ENCODE measurements around the gene OSBPL5.

DNA sequence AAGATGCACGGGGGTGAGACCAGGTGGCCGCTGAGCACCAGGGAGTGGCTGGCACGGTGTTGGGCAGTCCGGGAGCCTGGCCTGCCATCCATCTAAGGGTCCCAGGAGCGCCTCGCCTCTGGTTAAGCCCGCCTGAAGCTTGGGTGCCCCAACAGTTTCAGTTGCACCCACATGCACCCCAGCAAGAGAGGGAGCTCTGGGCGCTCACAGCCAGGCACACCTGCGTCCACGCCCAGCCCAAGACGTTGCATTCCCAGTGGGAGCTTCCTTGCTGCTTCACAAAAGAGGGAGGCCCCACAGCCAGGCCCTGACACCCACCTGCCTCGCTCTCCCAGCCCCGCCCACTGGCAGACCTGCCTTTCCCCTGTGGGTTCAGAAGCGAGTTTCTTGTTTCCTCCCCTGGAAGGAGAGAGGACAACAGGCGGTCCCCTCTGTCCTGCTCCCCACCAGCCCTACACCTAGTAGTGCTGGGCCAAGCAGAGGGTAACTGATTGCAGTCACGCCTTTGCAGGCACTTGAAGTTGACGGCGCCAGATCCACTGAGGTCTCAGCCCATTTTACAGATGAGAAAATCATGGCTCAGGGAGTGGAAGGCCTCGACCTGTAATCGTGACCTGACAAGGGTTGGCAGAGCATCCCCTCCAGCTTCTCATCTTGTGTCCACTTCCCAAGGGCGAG, 35.4 kb downstream of the OSBPL5 start:
- TF ChIP-seq POLR2AphosphoS5 (IDR thresholded peaks at IDR 0.05; ENCODE audit: low read depth, low read length) (no peak), TAF1 (IDR thresholded peaks at IDR 0.05; ENCODE audit: borderline replicate concordance, insufficient read depth, low read length) (no peak), REST (IDR thresholded peaks at IDR 0.05; ENCODE audit: insufficient read depth in 1 of 2, low read depth in 2 of 2, low read length in 2 of 2) (no peak), SIN3A (IDR thresholded peaks at IDR 0.05; ENCODE audit: borderline replicate concordance, insufficient read depth, low read length) (no peak)

Measured in PFSK-1 (cell line).